GM11168 (cell line): Measurements from ENCODE around the gene HPD.

Experiments
- in situ Hi-C: fragments of 300-500 bp; cut with MboI; formaldehyde crosslinking; loops from one replicate; pipeline ENCODE4 v1.12.0; 2022; ENCODE audit warnings: low sequenced_read_pairs; ENCODE audit not compliant: unreplicated experiment

HPD gene

DNA sequence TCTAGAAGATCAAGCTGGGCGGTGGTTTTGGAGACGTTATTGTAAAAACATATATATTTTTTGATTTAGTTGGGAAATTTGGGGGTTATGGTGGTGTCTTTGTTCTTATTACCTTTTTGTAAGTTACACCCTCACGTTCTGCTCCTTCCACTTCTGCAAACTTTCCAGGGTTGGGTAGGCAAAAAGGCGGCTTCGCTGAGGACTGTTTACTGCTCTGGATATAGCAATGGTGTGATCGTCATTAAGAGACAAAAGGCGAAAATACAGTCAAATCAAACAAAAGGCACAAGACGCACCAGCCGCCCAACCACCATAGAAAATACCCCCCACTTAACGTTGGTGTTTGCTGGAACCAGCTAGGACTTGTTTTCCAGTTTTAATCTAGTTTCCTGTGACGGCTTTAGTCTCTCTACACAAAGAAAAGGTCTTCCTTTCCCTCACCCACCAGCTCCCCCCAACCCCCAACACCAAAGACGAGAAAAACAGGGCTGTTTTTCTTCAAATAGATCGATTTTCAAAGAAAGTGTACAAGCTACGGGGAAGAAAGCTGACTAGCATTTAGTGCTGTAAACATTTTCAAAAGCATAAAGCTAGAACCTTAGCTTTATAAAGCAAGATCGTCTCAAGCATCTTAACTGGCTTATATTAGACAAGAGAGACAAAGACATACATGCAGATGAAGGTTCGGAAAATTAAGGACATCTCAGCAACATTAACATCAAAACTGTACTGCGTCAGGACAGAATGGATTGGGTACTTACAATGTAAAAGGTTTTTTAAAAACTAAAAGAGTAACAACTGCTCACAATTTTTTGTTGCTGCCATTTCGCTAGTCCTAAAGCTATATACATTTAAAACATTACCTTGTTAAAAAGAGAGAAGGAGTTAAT is 56.8 kb downstream of the HPD start:
- in situ Hi-C loops = no loop called here

DNA sequence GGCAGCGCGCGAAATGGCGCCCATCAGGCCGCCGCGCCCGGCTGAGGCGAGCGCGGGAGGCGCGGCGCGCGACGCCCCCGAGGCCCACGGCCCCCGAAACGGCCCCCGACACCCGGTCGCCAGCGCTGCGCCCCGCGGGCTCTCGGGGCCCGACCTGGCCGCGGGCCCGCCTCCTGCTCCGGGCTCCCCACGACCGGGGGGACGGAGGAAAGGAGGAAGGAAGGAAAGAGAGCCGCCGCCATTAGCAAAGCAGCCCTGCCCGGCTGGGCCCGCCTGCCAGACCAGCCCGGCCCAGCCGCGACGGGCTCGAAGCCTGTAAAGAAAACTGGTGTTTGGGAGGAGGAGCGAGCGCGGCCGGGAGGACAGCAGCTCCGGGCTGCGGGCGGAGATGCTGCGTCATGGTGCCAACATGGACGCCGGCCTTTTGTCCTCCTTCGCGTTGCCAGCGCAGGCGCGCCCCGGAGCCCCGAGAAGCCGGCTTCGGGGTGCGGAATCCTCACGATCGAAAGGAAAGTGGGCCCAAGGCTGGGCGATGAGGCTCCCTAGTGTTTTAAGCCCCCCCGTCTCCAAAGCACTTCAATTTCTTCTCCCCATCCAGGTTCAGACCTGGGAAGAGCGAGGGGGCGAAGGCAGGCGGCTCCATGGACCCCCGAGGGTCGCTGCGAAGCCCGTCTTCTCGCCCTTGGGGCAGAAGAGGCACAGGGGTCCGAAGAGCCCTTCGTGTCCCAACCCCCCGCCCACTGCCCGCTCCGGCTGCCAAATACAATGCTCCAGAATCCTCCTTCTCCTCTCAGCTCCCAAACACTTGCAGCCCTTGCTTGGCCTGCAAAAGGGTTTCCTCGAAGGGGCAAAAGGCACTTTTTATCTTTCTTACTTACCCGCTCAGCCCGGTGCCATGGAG is 57.7 kb downstream of the HPD start:
- in situ Hi-C loops = no loop called here

DNA sequence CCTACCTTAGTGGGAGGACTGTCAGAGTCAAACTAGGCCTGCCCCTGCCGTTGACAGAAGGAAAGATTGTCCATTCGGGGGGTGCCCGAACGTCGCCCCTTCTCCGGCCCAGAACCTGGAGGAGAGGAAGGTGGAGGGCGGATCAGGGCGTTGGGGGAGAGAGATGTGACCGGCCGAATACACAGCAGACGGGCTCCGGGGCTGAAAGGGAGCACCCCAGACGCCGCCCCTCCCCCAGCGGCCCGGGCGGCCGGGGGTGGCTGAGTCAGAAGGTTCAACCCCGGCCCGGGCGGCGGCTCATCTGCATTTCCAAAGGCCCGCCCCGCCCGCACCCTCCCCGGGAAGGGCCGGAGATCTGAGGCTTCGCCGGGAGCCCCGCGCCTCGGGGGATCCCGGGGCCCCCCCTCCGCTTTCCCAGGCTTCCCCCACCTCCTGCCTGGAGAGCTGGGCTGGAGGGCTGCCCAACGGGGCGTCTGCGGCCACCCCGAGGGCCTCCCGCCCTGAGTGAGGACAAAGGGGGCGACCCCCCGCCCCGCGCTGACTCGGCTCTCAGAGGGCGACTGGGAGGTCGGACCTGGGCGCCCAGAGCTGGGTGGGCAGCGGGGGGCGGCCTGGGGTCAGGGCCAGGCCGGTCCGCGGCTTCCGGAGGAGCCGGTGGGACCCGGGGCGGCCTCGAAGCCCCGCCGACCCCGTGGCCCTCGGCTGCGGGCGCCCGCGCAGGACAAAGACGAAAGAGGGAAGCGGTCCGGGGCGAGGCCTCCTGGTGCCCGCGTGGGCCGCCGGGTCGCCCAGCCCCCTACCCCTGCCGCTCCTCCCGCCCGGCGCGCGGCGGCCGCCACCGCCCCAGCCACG is 58.6 kb downstream of the HPD start:
- in situ Hi-C loops = loop anchor here (10.0 kb wide), 1 partner anchor 105 kb away; no protein-coding TSS in a partner anchor

DNA sequence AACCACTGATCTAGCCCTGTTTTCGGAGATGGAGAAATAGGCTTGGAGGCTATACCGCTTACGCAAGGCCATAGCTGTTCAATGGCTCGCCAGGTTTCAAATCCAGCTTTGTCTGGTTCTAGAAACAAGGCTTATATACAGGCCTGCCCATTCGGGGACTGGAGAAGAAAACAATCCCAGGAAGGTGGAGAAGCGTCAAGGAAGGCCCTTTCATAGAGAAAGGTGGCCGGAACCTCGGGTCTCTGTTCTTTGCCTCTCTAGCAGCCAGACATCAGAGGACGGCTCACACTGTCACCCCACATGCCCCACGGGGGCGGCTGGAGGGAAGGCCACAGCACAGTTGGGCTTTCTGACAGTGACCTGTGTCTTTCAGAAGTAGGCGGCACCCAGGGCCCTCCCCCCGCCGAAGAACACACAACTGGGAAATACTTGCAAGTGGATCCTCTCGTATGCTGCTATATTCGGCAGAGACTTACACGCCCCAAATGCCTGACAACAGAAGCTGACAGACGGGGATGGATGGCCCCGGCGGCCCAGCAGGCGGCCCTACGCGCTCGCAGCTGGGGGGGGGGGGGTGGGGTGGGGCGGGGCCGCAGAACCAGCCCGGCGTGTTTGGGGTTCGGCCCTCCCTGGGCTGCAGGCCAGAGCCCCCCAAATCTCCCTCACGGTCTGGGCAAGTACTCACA is 59.4 kb downstream of the HPD start:
- in situ Hi-C loops = loop anchor here (10.0 kb wide), 1 partner anchor 104 kb away; no protein-coding TSS in a partner anchor

DNA sequence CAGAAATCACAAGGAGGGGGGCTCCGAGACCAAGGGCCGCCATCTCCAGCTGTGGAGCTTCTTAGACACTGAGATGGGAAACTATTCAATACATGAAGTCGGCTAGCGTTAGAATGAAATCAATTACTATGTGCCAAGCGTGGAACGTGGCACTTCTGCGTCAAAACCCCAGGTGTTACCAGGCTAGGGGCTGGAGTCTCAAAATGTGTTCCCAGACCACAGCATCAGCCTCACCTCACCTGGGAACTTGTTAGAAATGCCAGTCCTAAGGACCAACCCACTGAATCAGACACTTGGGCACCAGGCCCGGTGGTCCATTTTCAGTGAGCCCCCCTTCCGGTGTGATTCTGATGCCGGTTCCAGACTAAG is 59.9 kb downstream of the HPD start:
- in situ Hi-C loops = loop anchor here (10.0 kb wide), 1 partner anchor 104 kb away; no protein-coding TSS in a partner anchor

DNA sequence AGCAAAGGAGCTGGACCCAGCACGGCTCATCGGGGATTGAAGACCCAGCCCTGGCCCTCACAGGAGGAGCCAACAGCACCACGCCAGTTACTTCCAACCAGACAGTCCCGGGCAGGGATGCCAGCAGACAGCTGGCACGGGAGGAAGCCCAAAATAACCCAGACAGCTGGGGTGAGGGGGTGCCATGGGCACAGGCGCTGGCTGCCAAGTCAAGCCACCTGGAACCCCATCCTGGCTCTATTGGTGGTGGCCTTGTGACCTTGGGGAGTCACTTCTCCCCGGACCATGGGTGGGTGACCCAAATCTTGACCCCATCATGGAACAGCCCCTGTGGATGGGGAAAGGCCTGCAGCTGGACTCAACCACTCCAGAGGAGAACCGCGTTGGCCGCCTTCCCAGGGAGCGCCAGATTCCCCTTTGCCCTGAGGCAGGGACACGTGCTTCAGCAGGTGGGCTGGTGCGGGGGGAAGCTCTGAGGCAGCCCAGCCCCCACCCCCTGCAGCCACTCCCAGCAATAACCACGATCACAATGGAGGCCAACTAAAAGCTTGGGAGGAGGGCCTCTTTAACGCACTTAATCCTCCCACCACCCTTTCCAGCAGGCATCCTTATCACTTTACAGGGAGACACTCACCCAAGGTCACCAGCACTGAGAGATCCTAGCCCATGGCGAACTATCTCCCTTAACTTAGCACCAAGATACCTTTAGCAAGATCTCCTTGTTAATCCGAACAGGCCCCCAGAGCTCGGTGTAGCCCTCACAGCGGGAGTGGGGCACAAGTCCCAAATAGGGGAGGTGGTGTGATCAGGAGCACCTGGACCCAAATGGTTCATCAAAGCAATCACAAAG is 60.5 kb downstream of the HPD start:
- in situ Hi-C loops = loop anchor here (10.0 kb wide), 1 partner anchor 103 kb away; no protein-coding TSS in a partner anchor

- in situ Hi-C loops = loop anchor here (10.0 kb wide), 1 partner anchor 102 kb away; no protein-coding TSS in a partner anchor
Observed at GRCh38 chr12:121796855-121797751, 61.6 kb downstream of the HPD start.

- in situ Hi-C loops = loop anchor here (10.0 kb wide), 1 partner anchor 100 kb away; no protein-coding TSS in a partner anchor
Observed at GRCh38 chr12:121795034-121795968, 63.4 kb downstream of the HPD start.

DNA sequence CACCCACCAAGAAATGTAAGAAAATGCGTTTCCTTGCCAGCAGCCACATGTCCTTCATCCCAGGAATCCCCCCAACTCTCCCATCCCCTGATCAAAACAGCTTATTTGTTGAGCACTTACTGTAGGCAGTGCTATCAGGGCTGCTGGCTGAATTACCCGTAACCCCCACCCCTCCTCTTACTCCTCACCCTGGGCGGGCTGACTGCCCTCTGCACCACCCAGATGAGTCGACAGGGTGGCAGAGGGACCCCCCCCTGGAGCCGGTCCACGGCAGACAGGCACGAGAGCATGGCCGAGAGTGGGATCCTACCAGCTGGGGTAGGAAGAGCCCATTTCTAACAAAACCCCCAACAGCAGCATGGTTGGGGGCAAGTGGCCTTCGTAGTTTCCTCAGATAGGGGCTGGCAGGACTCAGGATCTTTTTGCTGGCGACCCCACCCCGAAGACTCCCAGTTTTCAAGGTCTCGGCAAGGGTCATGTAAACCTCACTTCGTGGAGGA is 64.1 kb downstream of the HPD start:
- in situ Hi-C loops = loop anchor here (10.0 kb wide), 1 partner anchor 100 kb away; no protein-coding TSS in a partner anchor

GRCh38 chr12:121793838-121794533 is 64.7 kb downstream of the HPD start:
- in situ Hi-C loops = loop anchor here (10.0 kb wide), 1 partner anchor 99 kb away; no protein-coding TSS in a partner anchor

DNA sequence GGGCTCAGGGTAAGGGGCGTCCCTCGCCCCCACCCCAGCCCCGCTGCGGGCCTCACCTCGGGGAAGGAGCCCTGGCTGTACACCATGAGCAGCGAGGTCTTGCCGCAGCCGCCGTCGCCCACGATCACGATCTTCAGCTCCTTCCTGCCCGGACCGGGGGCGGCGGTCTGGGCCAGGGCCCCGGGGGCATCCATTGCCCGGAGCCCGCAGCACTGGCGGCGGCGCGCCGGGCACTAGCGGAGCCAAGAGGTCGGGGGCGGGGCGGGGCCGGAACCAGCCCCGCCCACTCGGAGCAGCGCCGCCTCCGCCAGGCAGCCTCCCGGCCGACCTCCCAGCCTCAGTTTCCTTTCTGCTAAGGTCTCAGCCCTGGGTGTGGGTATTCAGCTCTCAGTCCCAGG is 65.2 kb downstream of the HPD start, which contains the start of gene RHOF:
TSS of gene RHOF (minus strand) at position 249 of the 398 bp plus-strand sequence. CDS start at position 194, 55 bp downstream.
- in situ Hi-C loops = loop anchor here (10.0 kb wide), 1 partner anchor 99 kb away; no protein-coding TSS in a partner anchor

- in situ Hi-C loops = loop anchor here (10.0 kb wide), 1 partner anchor 98 kb away; no protein-coding TSS in a partner anchor
Observed at GRCh38 chr12:121792607-121793439, 65.8 kb downstream of the HPD start.

- in situ Hi-C loops = loop anchor here (10.0 kb wide), 1 partner anchor 97 kb away; no protein-coding TSS in a partner anchor
Observed at GRCh38 chr12:121791671-121792551, 66.7 kb downstream of the HPD start.
